Left kidney (tissue), 2 donors: Measurements from ENCODE around the gene AANAT. TPM values are rescaled to one million over a fixed set of nuclear protein-coding genes. Genes with fewer than 3 reads are reported as not detected.

Experiments used
- DNase-seq: peaks from one replicate; pipeline ENCODE4 v3.0.0-alpha.2; 2013
- polyA plus RNA-seq: library from polyadenylated mRNA; unstranded; fragments of 120-200 nt; gene quantifications from one replicate; pipeline ENCODE4 v1.2.1, GENCODE V29; 2013; ENCODE audit not compliant: insufficient read length

Gene AANAT
- polyA plus RNA-seq, 1 donor: 0.50 TPM

GRCh38 chr17:76467809-76468633, 618 bp downstream of the AANAT start:
- DNase-seq: no peak

- DNase-seq: no peak
Observed at GRCh38 chr17:76468634-76469010, 1.2 kb downstream of the AANAT start.

GRCh38 chr17:76469076-76469990, 1.9 kb downstream of the AANAT start:
- DNase-seq: no peak

GRCh38 chr17:76469991-76470739, 2.8 kb downstream of the AANAT start:
- no peak for DNase-seq

GRCh38 chr17:76471498-76472257, 4.3 kb downstream of the AANAT start:
- DNase-seq: no peak

GRCh38 chr17:76472258-76472645, 4.8 kb downstream of the AANAT start:
- no peak for DNase-seq

GRCh38 chr17:76472726-76473125, 5.3 kb downstream of the AANAT start:
- DNase-seq: no peak

- DNase-seq: no peak
Observed at GRCh38 chr17:76473541-76473985, 6.2 kb downstream of the AANAT start.

- DNase-seq: no peak
Observed at GRCh38 chr17:76474238-76474637, 6.8 kb downstream of the AANAT start.

- no peak for DNase-seq
Observed at GRCh38 chr17:76474894-76475293, 7.5 kb downstream of the AANAT start.

- DNase-seq: no peak
Observed at GRCh38 chr17:76475302-76475701, 7.9 kb downstream of the AANAT start.

- no peak for DNase-seq
Observed at GRCh38 chr17:76476736-76477135, 9.3 kb downstream of the AANAT start.

- DNase-seq: no peak
Observed at GRCh38 chr17:76477576-76477975, 10.2 kb downstream of the AANAT start.

- no peak for DNase-seq
Observed at GRCh38 chr17:76478097-76478496, 10.7 kb downstream of the AANAT start.

GRCh38 chr17:76478730-76479514, 11.5 kb downstream of the AANAT start:
- DNase-seq: no peak

- no peak for DNase-seq
Observed at GRCh38 chr17:76479515-76480060, 12.2 kb downstream of the AANAT start.

GRCh38 chr17:76480632-76481031, 13.2 kb downstream of the AANAT start:
- DNase-seq: peak; percentile 60

- no peak for DNase-seq
Observed at GRCh38 chr17:76481071-76481655, 13.8 kb downstream of the AANAT start.

- DNase-seq: no peak
Observed at GRCh38 chr17:76484228-76484725, 16.9 kb downstream of the AANAT start.

GRCh38 chr17:76485569-76485968, 18.2 kb downstream of the AANAT start:
- DNase-seq: no peak
